ENCODE measurements around the gene NFIB. TPM values are rescaled to one million over a fixed set of nuclear protein-coding genes. Genes with fewer than 3 reads are reported as not detected.

NFIB gene
- total and polyA plus RNA-seq, 2 of the 4 experiments (the other 2 are of a cell fraction): 1.4 to 2.0 TPM

DNA sequence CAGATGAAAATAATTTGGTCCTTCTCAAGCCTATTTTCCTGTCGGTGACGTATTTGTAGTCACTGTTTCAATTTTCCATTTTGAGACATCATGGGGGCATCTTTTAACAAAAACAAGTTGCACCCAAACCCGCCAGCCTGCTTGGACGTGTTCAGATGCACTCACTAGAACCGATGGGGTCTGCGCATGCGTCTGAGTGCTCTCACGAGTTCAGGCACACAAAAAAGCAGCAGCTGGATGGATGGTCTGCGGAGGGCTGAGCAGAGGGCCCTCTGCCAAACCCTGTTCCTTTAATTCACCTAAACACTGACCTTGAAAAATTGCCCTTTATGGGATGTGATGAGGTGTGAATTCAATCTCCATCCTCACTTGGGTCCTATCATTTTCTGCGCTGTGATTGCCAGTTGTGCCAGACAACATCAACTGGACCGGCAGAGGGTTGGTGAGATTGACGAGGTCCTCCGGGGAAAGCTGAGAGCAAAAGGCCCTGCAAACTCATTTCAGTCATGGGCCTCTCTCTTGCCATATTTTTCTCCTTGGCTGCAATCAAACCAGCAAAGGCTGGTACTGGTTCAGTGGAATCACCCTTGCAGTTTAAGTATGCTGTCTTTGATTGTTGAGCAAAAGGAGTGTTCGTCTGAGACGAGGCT lies 251.9 kb downstream of the NFIB start:
- DNase-seq (no peak), ATAC-seq (ENCODE audit: low read depth) (no peak)
- H3K79me1 ChIP-seq (ENCODE audit: low read depth in 1 of 2, low read length in 2 of 2): no peaks in the 10 kb centered on the region
- dilution Hi-C loops (cut with HindIII; ENCODE audit: low sequenced_read_pairs, unreplicated experiment): no loop called here
- intact Hi-C loops (cut with micrococcal nuclease): no loop called here
- no peak overlapping the region for H2AK5ac ChIP-seq (ENCODE audit: low read depth, low read length)
- POLR2A ChIA-PET (ENCODE audit: unreplicated experiment): no interaction called here
- no peaks in the 10 kb centered on the region for H3K4me1 ChIP-seq (ENCODE audit: control insufficient read depth, insufficient read depth, low read length)
- H4K5ac ChIP-seq (ENCODE audit: low read depth, low read length): no peak overlapping the region
- no TSS peak for BruUV-seq (replicated peaks)
- no peaks in the 10 kb centered on the region for H4K20me1 ChIP-seq (ENCODE audit: insufficient read depth, low read length)
- H2BK15ac ChIP-seq (ENCODE audit: low read depth, low read length): no peak overlapping the region
- H3K18ac ChIP-seq (ENCODE audit: low read depth, low read length): no peak overlapping the region
- no peak overlapping the region for H3K4me3 ChIP-seq (ENCODE audit: insufficient read depth, low read depth, low read length)
- TF ChIP-seq NFE2L2 (IDR thresholded peaks at IDR 0.05; ENCODE audit: low read depth, low read length): no peak
- TF ChIP-seq, protein P1, sequence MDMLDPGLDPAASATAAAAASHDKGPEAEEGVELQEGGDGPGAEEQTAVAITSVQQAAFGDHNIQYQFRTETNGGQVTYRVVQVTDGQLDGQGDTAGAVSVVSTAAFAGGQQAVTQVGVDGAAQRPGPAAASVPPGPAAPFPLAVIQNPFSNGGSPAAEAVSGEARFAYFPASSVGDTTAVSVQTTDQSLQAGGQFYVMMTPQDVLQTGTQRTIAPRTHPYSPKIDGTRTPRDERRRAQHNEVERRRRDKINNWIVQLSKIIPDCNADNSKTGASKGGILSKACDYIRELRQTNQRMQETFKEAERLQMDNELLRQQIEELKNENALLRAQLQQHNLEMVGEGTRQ (IDR thresholded peaks at IDR 0.05; ENCODE audit: low read depth, low read length): no peak
- no peak for TF ChIP-seq RFX5 (IDR thresholded peaks at IDR 0.05; ENCODE audit: low read depth, low read length)
- TF ChIP-seq MAZ (IDR thresholded peaks at IDR 0.05; ENCODE audit: borderline replicate concordance, low read depth, low read length): no peak
- no peak for TF ChIP-seq ELK1 (IDR thresholded peaks at IDR 0.05; ENCODE audit: borderline replicate concordance, low read depth, low read length)
- TF ChIP-seq SMC3 (IDR thresholded peaks at IDR 0.05; ENCODE audit: low read depth, low read length): no peak
- TF ChIP-seq CHD1 (IDR thresholded peaks at IDR 0.05; ENCODE audit: low read depth, low read length): no peak
- no peak for TF ChIP-seq RCOR1 (IDR thresholded peaks at IDR 0.05; ENCODE audit: insufficient replicate concordance, low read length)
- no peak for TF ChIP-seq RAD21 (IDR thresholded peaks at IDR 0.05; ENCODE audit: low read length)
- no peak for TF ChIP-seq MAFK (IDR thresholded peaks at IDR 0.05; ENCODE audit: low read depth, low read length)
- TF ChIP-seq MXI1 (IDR thresholded peaks at IDR 0.05; ENCODE audit: borderline replicate concordance, low read depth, low read length): no peak
- TF ChIP-seq, protein P2, sequence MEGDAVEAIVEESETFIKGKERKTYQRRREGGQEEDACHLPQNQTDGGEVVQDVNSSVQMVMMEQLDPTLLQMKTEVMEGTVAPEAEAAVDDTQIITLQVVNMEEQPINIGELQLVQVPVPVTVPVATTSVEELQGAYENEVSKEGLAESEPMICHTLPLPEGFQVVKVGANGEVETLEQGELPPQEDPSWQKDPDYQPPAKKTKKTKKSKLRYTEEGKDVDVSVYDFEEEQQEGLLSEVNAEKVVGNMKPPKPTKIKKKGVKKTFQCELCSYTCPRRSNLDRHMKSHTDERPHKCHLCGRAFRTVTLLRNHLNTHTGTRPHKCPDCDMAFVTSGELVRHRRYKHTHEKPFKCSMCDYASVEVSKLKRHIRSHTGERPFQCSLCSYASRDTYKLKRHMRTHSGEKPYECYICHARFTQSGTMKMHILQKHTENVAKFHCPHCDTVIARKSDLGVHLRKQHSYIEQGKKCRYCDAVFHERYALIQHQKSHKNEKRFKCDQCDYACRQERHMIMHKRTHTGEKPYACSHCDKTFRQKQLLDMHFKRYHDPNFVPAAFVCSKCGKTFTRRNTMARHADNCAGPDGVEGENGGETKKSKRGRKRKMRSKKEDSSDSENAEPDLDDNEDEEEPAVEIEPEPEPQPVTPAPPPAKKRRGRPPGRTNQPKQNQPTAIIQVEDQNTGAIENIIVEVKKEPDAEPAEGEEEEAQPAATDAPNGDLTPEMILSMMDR (conservative IDR thresholded peaks at IDR 0.05; ENCODE audit: low read depth, low read length): no peak
- TF ChIP-seq FOS (IDR thresholded peaks at IDR 0.05; ENCODE audit: low read depth, low read length): no peak
- no peak for TF ChIP-seq CEBPB (IDR thresholded peaks at IDR 0.05; ENCODE audit: low read depth, low read length)
- TF ChIP-seq BHLHE40 (IDR thresholded peaks at IDR 0.05; ENCODE audit: low read depth, low read length): no peak
- TF ChIP-seq POLR2A (IDR thresholded peaks at IDR 0.05; ENCODE audit: low read depth, low read length): no peak
- no peak overlapping the region for H2BK5ac ChIP-seq (ENCODE audit: low read depth, low read length, poor library complexity, severe bottlenecking)
- in situ Hi-C loops (cut with MboI; ENCODE audit: low sequenced_read_pairs): no loop called here
- H3K9me1 ChIP-seq (ENCODE audit: insufficient read depth, low read length): no peaks in the 10 kb centered on the region
- no peak overlapping the region for H3K14ac ChIP-seq (replicated peaks; ENCODE audit: low read depth, low read length)
- H2BK20ac ChIP-seq (ENCODE audit: low read depth, low read length): no peak overlapping the region
- H4K91ac ChIP-seq (ENCODE audit: insufficient read depth, low read depth, low read length): no peak overlapping the region
- no peak overlapping the region for H2AFZ ChIP-seq (replicated peaks; ENCODE audit: low read length, poor library complexity)
- H3K23ac ChIP-seq (ENCODE audit: low read depth, low read length): no peak overlapping the region
- no peak overlapping the region for H3K4ac ChIP-seq (ENCODE audit: low read depth, low read length)
- H3K9me3 ChIP-seq (ENCODE audit: control insufficient read depth, insufficient read depth, low read length): no peaks in the 10 kb centered on the region
- H2BK120ac ChIP-seq (ENCODE audit: low read depth, low read length): no peak overlapping the region
- WGBS, 2 experiments (ENCODE audit: extremely low coverage in 2 of 2, insufficient read length in 1 of 2): 83% methylated on average over 2 of the region's 15 CpGs; no CpG with 5 or more reads in 1 of the 2 experiments
- no peaks in the 10 kb centered on the region for H3K36me3 ChIP-seq (ENCODE audit: control insufficient read depth, insufficient read depth, low read length)
- H3K9ac ChIP-seq (ENCODE audit: low read depth, low read length): no peak overlapping the region
- no peak overlapping the region for H2AK9ac ChIP-seq (replicated peaks; ENCODE audit: low read depth, low read length, poor library complexity)
- H3K4me2 ChIP-seq (ENCODE audit: low read depth, low read length): no peak overlapping the region
- no peak overlapping the region for H3K56ac ChIP-seq (ENCODE audit: extremely low read depth, insufficient read depth, low read length)
- H3K27me3 ChIP-seq (ENCODE audit: control insufficient read depth, insufficient read depth, low read length): no peaks in the 10 kb centered on the region; the same call in 1 of the 2 replicates
- H3K27ac ChIP-seq (ENCODE audit: insufficient read depth, low read length): no peak overlapping the region
- CTCF ChIA-PET: no interaction called here
- no peak overlapping the region for H4K8ac ChIP-seq (ENCODE audit: low read depth in 2 of 2, low read length in 2 of 2)
